SJCRH30 (cell line): ENCODE results near the gene ZNF625. TPM values are rescaled to one million over a fixed set of nuclear protein-coding genes. Genes with fewer than 3 reads are reported as not detected.
A peak's percentile ranks its signal among the peaks of the same experiment; 100 is the strongest.

Experiments
- DNase-seq, 2 experiments: peaks; one replicate each; pipeline ENCODE4 v3.0.0-alpha.2; 2015 to 2020
- H3K27ac ChIP-seq: fragments of 250-450 bp; sonication (Bioruptor Pico); 2 replicates; pipeline ENCODE4 v1.5.1; 2020; ENCODE audit warnings: mild to moderate bottlenecking, moderate library complexity
- H3K27me3 ChIP-seq: fragments of 250-450 bp; sonication (Bioruptor Pico); 2 replicates; pipeline ENCODE4 v1.5.1; 2020; ENCODE audit warnings: mild to moderate bottlenecking, moderate library complexity
- H3K36me3 ChIP-seq: fragments of 250-450 bp; sonication (Bioruptor Pico); 2 replicates; pipeline ENCODE4 v1.5.1; 2020; ENCODE audit warnings: mild to moderate bottlenecking, moderate library complexity
- H3K4me1 ChIP-seq: fragments of 250-450 bp; sonication (Bioruptor Pico); 2 replicates; pipeline ENCODE4 v1.5.1; 2020; ENCODE audit warnings: mild to moderate bottlenecking, moderate library complexity
- H3K4me3 ChIP-seq: fragments of 250-450 bp; sonication (Bioruptor Pico); 2 replicates; pipeline ENCODE4 v1.5.1; 2020; ENCODE audit warnings: mild to moderate bottlenecking, moderate library complexity
- H3K9me3 ChIP-seq: fragments of 250-450 bp; sonication (Bioruptor Pico); replicated peaks from 2 replicates; pipeline ENCODE4 v1.5.1; 2020; ENCODE audit warnings: mild to moderate bottlenecking, moderate library complexity
- total RNA-seq: library from RNA; depleted of rRNA; stranded (reverse); fragments of >200 nt; shearing (Covaris generic); gene quantifications from 2 replicates; pipeline ENCODE4 v1.2.3, GENCODE V29; 2014; rRNA removed

The ZNF625 gene
- total RNA-seq: 25.7 and 26.0 TPM in 2 replicates

DNA sequence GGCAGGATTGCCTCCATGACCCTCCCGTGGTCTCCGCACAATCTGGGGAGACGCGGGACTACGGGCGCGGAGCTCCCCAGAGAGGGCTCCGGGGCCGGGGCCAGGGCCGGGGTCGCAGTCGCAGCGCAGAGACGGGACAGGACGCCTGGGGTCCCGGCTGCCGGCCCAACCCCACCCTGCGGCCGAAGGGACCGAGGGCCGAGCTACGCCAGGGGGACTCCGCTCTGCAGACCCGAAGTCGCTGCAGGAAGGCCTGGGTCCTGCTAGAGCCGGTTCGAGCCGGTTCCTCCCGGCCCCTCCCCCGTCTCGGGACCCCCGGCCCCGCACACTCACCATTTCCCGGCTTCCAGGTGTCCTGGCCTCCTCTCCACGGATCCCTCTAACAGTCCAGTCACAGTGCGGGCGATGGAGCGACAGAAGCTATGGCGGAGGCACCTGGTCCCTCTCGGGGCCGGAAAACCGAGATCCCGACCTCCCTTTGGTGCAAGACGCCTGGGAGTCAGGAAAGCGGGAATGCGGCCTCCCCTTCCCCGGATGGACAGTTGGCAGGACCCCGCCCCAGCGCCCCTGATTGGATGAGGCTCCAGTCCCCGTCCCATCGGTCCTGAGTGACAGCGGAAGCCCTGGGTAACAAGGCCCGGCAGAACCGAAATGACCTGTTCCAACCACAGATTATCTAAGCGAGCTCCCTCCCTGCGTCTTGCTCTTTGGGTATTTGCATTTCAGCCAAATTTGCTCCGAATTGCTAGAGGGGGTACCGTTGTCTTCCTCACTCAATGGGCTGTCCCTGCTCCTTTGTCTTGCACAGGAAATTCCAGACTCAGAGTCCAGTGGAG, at the start of gene ZNF625:
Gene ZNF625, minus strand, starts transcription at position 512 of the 836 bp plus-strand sequence. Its CDS starts 176 bp downstream, at position 336.
- Histone ChIP-seq H3K4me1 (no peaks in the 10 kb centered on the region), H3K27ac (peak within 1 kb of the TSS; percentile 74), H3K36me3 (peaks cover 32% of the 10 kb centered on the region), H3K9me3 (0 out of 2 replicates have a peak, but pooled peaks cover 14% of the 10 kb centered on the region), H3K4me3 (peak within 1 kb of the TSS; percentile 88), H3K27me3 (no peaks in the 10 kb centered on the region)
- peak; percentile 98 for DNase-seq

DNA sequence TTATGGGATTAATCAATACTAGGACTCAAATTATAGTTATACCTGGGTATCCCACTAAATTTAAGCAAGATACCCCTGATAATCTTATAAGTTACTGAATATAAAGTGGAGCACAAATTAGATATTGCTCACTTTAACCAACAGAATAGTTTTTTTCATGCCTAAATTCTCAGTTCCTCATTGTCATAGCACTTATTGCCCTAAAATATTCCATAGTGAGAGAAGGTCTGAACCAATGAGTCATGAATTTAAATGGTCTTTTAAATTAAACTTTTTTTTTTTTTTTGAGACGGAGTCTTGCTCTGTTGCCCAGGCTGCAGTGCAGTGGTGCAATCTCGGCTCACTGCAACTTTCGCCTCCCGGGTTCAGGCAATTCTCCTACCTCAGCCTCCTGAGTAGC, 48.8 kb upstream of the ZNF625 start:
- H3K36me3 ChIP-seq: peaks cover 13% of the 10 kb centered on the region; the same call in 1 of the 2 replicates
- H3K4me3 ChIP-seq: no peak overlapping the region
- H3K27me3 ChIP-seq: no peaks in the 10 kb centered on the region
- H3K4me1 ChIP-seq: no peaks in the 10 kb centered on the region
- H3K27ac ChIP-seq: no peak overlapping the region
- H3K9me3 ChIP-seq: peaks cover 32% of the 10 kb centered on the region
- no peak for DNase-seq

DNA sequence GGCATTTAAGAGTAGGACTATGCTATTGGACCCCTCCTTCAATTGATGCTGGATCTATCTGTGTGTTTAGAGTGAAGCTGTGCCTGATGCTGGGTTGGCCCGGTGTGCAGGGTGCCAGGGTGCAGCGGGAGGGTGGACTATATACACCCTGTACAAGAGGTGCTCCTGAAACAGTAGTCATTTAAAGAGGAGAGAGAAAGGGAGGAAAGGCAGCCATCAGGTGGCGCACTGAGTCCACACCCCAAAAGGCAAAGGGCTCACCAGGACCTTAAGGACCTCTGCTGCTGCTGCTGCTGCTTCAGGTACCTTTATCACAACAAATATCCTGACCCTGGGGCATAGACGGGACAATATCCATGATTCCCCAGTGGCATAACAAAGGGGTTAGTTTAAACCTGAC, 45.7 kb upstream of the ZNF625 start:
- Histone ChIP-seq H3K9me3 (peaks cover 22% of the 10 kb centered on the region), H3K27me3 (no peaks in the 10 kb centered on the region), H3K27ac (no peak overlapping the region), H3K36me3 (peaks cover 13% of the 10 kb centered on the region), H3K4me1 (no peaks in the 10 kb centered on the region), H3K4me3 (no peak overlapping the region)
- peak in 1 of 2 experiments; percentile 21 for DNase-seq

DNA sequence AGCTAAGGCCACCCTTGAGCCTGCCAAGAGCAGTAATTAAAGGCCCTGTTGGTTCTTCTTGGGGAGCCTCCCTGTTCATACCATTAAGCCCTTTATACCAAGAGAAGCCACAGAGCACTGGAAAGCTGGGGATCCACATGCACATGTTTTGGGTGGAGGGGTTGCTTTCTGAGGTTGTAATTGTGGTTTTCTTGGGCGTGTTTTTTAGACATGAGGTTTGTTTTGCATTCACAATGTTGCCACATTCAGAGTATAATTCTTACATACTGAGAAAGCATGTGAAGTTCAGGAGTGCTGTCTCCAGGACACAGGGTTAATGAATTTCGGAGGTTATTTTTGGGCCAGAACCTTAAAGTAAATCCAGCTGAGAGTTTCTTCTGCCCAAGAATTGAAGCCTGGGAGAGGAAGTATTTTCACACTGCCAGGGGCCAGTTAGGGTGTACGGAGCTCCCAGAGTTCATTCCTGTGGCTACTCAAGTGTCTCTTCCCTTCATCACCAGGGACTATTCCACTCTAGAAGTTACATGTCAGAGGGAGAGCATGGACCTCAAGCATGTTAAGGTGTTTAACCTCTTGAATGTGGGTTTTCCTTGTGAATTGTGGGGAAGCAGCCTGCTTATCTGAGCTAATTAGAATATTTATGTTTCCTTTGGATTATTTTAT, 43.4 kb upstream of the ZNF625 start:
- no peak for DNase-seq
- Histone ChIP-seq H3K27ac (no peak overlapping the region), H3K36me3 (peaks cover 9% of the 10 kb centered on the region), H3K4me3 (no peak overlapping the region), H3K4me1 (no peaks in the 10 kb centered on the region), H3K9me3 (peaks cover 12% of the 10 kb centered on the region), H3K27me3 (no peaks in the 10 kb centered on the region)

DNA sequence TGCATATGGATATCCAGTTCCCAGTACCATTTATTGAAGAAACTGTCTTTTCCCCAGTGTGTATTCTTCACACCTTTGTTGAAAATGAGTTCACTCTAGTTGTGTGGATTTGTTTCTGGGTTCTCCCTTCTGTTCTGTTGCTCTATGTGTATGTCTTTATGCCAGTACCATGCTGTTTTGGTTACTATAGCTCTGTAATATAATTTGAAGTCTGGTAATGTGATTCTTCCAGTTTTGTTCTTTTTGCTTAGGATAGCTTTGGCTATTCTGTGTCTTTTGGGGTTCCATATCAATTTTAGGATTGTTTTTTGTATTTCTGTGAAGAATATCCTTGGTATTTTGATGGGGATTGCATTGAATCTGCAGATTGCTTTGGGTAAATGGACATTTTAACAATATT, 41.6 kb upstream of the ZNF625 start:
- Histone ChIP-seq H3K27me3 (no peaks in the 10 kb centered on the region), H3K36me3 (peaks cover 17% of the 10 kb centered on the region), H3K4me3 (no peak overlapping the region), H3K27ac (no peak overlapping the region), H3K4me1 (no peaks in the 10 kb centered on the region), H3K9me3 (peaks cover 14% of the 10 kb centered on the region)
- DNase-seq: no peak

DNA sequence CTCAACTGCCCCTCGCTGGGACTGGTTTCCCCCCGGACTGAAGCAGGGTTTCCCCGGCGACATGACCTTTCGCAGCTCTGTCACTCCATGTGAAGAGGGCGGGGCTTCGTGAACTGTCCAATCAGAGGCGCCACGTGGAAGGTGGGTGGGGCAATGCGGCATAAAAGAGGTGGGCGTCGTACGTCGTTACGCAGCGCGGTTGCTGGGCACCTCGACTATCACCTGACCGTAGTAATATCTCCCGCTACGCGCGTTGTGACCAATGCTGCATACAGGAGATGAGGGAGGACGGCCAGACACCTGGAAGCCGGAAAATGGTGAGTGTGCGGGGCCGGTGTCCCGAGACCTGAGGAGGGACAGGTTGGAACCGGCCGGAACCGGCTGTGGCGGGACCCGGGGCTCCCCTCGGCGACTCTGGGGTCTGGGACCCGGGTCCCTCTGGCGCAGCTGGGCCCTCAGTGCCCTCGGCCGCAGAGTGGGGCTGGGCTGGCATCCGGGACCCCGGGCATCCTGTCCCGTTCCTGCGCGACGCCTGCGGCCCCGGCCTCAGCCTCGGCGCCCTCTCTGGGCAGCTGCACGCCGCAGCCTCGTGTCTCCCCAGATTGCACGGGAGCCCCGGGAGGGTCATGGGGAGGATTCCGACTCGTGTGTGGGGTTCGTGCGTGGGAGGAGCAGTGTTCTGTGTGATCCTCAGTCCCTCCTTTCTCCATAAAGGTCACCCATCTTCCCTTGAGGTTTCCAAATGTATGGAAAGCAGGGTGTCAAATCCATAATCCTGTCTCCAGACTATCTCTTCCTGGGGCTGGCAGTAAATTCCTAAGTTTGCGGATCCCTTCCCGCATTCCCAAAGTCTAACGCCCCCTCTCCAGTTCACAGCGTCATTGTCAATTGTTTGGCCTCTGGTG, 38.5 kb upstream of the ZNF625 start:
- Histone ChIP-seq H3K36me3 (peaks cover 43% of the 10 kb centered on the region), H3K27ac (no peak overlapping the region), H3K4me1 (no peaks in the 10 kb centered on the region), H3K4me3 (peak overlapping the region; percentile 28), H3K9me3 (peaks cover 35% of the 10 kb centered on the region), H3K27me3 (no peaks in the 10 kb centered on the region)
- DNase-seq: peak; percentile 31 to 35

DNA sequence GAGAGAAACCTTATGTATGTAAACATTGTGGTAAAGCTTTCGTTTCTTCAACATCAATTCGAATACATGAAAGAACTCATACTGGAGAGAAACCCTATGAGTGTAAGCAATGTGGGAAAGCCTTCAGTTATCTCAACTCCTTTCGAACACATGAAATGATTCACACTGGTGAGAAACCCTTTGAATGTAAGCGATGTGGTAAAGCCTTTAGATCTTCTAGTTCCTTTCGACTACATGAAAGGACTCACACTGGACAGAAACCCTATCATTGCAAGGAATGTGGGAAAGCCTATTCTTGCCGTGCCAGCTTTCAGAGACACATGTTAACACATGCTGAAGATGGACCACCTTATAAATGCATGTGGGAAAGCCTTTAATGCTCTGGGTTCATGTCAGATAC, 31.1 kb upstream of the ZNF625 start:
- Histone ChIP-seq H3K9me3 (peaks cover 77% of the 10 kb centered on the region), H3K4me3 (no peak overlapping the region), H3K36me3 (peaks cover 76% of the 10 kb centered on the region), H3K27ac (no peak overlapping the region), H3K4me1 (no peaks in the 10 kb centered on the region), H3K27me3 (no peaks in the 10 kb centered on the region)
- DNase-seq: peak in 1 of 2 experiments; percentile 18

DNA sequence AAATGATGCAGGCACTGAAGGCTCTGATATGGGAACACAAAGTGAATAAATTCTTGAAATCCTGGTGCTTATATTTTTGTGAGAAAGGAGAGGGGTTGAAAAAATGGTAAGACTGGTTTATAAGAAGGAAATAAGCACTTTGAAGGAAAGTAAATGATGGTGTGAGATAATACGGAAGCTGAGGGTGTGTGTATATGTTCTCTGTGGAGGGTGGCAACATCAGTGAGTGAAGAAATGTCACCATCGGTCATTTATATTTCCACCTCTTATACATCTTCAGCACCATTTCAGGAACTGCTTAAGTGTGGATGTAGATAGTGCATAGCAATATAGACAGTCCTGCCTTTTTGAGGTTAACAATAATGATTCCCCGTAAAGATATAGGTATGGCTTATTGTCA, 23.8 kb upstream of the ZNF625 start:
- Histone ChIP-seq H3K27ac (no peak overlapping the region), H3K4me3 (no peak overlapping the region), H3K36me3 (peaks cover 43% of the 10 kb centered on the region), H3K9me3 (peaks cover 43% of the 10 kb centered on the region), H3K4me1 (no peaks in the 10 kb centered on the region), H3K27me3 (no peaks in the 10 kb centered on the region)
- no peak for DNase-seq

DNA sequence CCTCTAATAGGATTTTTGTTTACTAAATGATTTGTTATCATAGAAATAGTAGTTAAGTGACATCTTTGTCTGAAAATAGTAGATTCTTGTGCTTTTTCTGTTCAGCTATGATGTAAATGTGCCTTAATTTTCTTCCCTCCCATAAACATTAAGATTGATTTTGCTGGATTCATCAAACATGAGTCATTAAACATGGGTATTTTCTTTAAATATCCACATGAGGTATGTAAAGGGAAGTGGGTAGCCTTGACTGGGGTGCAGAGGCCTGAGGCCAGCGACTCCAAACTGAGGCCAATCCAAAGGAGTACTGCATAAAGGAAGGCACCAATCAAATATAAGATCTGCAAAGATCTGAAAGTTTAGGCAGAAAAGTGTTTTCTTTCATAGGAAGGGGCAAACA, 10.1 kb upstream of the ZNF625 start:
- H3K27me3 ChIP-seq: no peaks in the 10 kb centered on the region
- H3K4me3 ChIP-seq: no peak overlapping the region
- DNase-seq: no peak
- no peak overlapping the region for H3K27ac ChIP-seq
- peaks cover 60% of the 10 kb centered on the region for H3K36me3 ChIP-seq
- H3K9me3 ChIP-seq: peaks cover 14% of the 10 kb centered on the region
- peaks cover 2% of the 10 kb centered on the region; the same call in 1 of the 2 replicates for H3K4me1 ChIP-seq

DNA sequence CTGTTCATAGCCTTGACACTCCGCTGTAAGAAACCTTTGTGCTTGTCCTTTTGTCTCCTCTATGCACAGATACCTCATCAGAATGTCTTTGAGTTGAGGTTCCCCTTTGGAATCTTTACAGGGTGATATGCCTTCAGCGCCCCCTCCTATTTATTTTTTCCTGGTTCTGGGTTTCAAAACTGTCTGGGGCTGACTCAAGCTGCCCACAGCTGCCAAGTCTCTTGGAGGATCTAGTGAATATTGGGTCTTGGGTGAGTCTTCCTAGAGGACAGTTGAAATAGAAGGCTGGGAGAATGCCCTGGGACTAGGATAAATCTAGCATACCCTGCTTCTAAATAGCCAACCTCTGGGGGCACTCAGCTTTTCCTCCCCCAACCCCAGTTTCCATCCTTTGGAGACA, 7.3 kb upstream of the ZNF625 start:
- Histone ChIP-seq H3K27me3 (no peaks in the 10 kb centered on the region), H3K4me1 (peaks cover 2% of the 10 kb centered on the region; the same call in 1 of the 2 replicates), H3K4me3 (peak overlapping the region; percentile 92), H3K36me3 (peaks cover 32% of the 10 kb centered on the region), H3K9me3 (peaks cover 14% of the 10 kb centered on the region), H3K27ac (peak overlapping the region; percentile 81)
- DNase-seq: peak in 1 of 2 experiments; percentile 17

DNA sequence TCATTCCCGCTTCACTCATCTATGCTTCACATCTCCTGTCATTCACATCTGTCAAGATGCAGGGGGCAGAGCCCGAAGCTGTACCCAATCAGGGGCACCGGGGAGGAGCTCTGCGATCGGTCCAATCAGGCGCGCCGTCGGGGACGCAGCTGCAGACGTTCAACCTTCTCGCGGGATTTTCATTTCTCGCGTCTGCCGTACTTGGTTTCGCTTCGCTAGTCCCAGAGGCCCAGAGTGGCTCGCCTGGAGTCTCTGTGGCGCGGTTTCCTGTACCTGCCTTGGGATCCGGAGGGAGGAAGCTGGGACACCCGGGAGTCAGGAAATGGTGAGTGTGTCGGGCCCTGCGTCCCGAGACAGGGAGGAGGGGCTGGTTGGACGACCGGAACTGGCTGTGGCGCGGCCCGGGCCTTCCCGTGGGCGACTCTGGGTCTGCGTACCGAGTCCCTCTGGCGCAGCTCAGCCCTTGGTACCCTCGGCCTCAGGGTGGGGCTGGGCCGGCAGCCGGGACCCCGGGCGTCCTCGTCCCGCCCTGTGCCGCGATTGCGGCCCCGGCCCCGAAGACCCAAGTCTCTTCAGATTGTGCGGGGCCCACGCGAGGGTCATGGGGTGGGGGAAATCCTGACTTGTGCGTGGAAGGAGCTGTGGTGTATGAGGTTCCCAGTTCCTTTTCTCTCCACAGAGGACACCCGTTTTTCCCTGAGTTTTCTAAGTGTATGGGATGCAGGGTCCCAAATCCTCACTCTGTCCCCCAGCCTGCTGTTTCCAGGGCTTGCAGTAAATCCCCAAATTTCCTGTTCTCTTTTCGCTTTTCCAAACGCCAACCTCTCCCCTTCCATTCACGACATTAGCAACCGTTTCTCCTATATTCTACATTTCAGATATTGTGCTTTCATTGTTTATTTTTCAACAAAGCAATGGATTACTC, 6.6 kb upstream of the ZNF625 start, which contains the start of gene ZNF136:
Gene ZNF136, plus strand, starts transcription at position 215 of the 925 bp plus-strand sequence. Its CDS starts 108 bp downstream, at position 323.
- peak; percentile 98 to 99 for DNase-seq
- H3K9me3 ChIP-seq: peaks cover 14% of the 10 kb centered on the region

DNA sequence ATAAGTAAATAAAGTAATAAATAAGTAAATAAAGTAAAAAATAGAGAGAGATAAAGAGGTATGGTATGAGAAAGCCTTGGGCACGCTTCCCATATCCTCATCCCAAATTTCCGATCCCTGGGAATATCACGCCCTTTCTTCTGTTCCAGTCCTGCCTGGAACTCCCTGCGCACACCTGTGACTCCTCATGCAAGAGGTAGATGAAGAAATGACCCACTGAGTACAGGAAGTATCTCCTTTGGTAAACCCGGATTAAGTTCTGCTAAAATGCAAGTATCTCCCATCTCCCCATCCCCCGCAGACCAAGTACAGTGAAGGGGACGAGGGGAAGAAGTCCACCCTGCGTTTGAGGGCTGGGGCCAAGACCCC, 6.0 kb upstream of the ZNF625 start:
- DNase-seq: no peak
- Histone ChIP-seq H3K27me3 (no peaks in the 10 kb centered on the region), H3K36me3 (peaks cover 23% of the 10 kb centered on the region), H3K27ac (no peak overlapping the region), H3K4me3 (peak overlapping the region; percentile 92), H3K9me3 (peaks cover 11% of the 10 kb centered on the region), H3K4me1 (peaks cover 2% of the 10 kb centered on the region; the same call in 1 of the 2 replicates)

More for the DNA sequence above, 6.6 kb upstream of the ZNF625 start, which contains the start of gene ZNF136:
- peaks cover 28% of the 10 kb centered on the region for H3K36me3 ChIP-seq
- H3K4me1 ChIP-seq: peaks cover 2% of the 10 kb centered on the region; the same call in 1 of the 2 replicates
- peak within 1 kb of the TSS; percentile 92 for H3K4me3 ChIP-seq
- H3K27me3 ChIP-seq: no peaks in the 10 kb centered on the region
- H3K27ac ChIP-seq: peak within 1 kb of the TSS; percentile 81

DNA sequence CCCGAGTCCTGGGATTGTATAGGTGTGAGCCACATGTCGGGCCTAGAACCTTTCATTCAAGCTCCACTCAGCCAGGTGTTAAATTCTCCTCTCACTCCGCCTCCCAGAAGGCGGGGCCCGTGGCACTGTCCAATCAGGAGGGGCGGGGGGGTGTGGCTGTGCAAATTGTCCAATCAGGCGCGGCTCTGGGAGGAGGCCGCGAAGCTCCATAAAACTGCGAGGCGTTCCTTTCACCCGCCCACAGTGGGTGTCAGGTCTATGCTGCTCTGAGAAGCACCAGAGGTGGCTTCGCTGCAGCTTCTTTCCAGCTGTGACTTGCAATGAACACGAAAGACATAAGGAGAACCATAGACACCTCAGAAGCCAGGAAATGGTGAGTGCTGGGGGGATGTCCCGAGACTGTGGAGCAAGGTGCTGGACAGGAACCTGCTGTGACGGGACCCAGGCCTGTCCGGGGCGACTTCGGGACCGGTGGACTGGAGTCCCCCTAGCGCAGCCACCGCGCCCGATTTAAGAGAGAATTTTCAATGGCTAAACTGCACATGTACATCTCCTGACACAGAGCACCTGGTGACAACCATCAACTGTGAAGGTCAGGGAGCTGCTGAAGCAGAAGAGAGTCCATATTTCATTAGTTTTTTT, 3.4 kb upstream of the ZNF625 start:
- Histone ChIP-seq H3K36me3 (peaks cover 2% of the 10 kb centered on the region), H3K9me3 (no peaks in the 10 kb centered on the region; the same call in 1 of the 2 replicates), H3K27ac (no peak overlapping the region), H3K27me3 (no peaks in the 10 kb centered on the region), H3K4me3 (no peak overlapping the region), H3K4me1 (peaks cover 2% of the 10 kb centered on the region; the same call in 1 of the 2 replicates)
- peak in 1 of 2 experiments; percentile 22 for DNase-seq
